ENCODE measurements around the gene WDR31.

Gene WDR31

DNA sequence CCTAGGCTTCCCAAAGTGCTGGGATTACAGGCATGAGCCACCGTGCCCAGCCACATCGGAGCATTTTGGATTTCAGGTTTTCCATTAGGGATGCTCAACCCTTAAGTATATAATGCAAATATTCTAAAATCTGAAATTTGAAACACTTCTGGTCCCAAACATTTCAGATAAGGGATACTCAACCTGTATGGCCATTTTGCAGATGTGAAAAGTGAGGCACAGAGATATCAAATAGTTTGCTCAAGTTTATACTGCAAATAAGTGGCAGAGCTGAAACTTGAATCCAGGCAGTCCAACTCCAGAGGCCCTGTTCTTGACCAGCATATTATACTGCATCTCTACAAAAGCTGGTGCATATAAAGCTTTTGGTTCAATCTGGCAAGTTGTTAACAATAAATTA, 2.4 kb downstream of the WDR31 start:
- no peak overlapping the region for H3K4me3 ChIP-seq (ENCODE audit: control insufficient read depth, low read depth, low read length)
- no peak for TF ChIP-seq CTCF (IDR thresholded peaks at IDR 0.05; ENCODE audit: control insufficient read depth, insufficient read depth, low read depth, low read length, missing control alignments)
- no peak for DNase-seq (ENCODE audit: low read depth)

- no peak overlapping the region for H3K4me3 ChIP-seq (ENCODE audit: control insufficient read depth, low read depth, low read length)
- no peak for TF ChIP-seq CTCF (IDR thresholded peaks at IDR 0.05; ENCODE audit: control insufficient read depth, insufficient read depth, low read depth, low read length, missing control alignments)
- DNase-seq (ENCODE audit: low read depth) = no peak
Observed at GRCh38 chr9:113331780-113332179, 8.3 kb downstream of the WDR31 start.

GRCh38 chr9:113328045-113328782, 11.9 kb downstream of the WDR31 start:
- no peak for DNase-seq (ENCODE audit: low read depth)
- no peak for TF ChIP-seq CTCF (IDR thresholded peaks at IDR 0.05; ENCODE audit: control insufficient read depth, insufficient read depth, low read depth, low read length, missing control alignments)
- H3K4me3 ChIP-seq (ENCODE audit: control insufficient read depth, low read depth, low read length) = no peak overlapping the region

DNA sequence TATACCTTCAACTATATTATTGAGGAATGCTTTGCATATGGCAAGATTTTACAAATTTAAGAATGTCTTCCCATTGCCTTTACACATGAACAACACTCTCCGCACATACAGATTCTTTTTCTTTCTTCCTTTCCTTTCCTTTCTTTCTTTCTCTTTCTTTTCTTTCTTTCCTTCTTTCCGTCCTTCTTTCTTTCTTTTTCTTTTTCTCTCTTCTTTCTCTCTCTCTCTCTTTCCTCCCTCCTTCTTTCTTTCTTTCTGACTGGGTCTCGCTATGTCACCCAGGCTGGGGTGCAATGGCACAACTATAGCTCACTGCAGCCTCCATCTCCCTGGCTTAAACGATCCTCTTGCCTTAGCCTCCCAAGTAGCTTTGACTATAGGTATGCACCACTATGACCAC, 13.8 kb downstream of the WDR31 start:
- TF ChIP-seq CTCF (IDR thresholded peaks at IDR 0.05; ENCODE audit: control insufficient read depth, insufficient read depth, low read depth, low read length, missing control alignments) = no peak
- no peak overlapping the region for H3K4me3 ChIP-seq (ENCODE audit: control insufficient read depth, low read depth, low read length)
- DNase-seq (ENCODE audit: low read depth) = no peak

- DNase-seq (ENCODE audit: low read depth) = no peak
- no peak overlapping the region for H3K4me3 ChIP-seq (ENCODE audit: control insufficient read depth, low read depth, low read length)
- TF ChIP-seq CTCF (IDR thresholded peaks at IDR 0.05; ENCODE audit: control insufficient read depth, insufficient read depth, low read depth, low read length, missing control alignments) = no peak
Observed at GRCh38 chr9:113322671-113323070, 17.4 kb downstream of the WDR31 start.

GRCh38 chr9:113320051-113320450, 20.0 kb downstream of the WDR31 start:
- no peak for DNase-seq (ENCODE audit: low read depth)
- H3K4me3 ChIP-seq (ENCODE audit: control insufficient read depth, low read depth, low read length) = no peak overlapping the region
- no peak for TF ChIP-seq CTCF (IDR thresholded peaks at IDR 0.05; ENCODE audit: control insufficient read depth, insufficient read depth, low read depth, low read length, missing control alignments)
